Lower leg skin (tissue), 3 donors: ENCODE results near the gene TMEM209.

Experiments used
- CTCF ChIP-seq, 3 donors: fragments of 450-650 bp; IDR thresholded peaks; one replicate each; pipeline ENCODE4 v1.5.1; 2016; ENCODE audit warnings: antibody characterized with exemption in 3 of 3, mild to moderate bottlenecking in 3 of 3, moderate library complexity in 2 of 3
- POLR2A ChIP-seq, 2 donors: fragments of 450-650 bp; IDR thresholded peaks; one replicate each; pipeline ENCODE4 v1.6.1; 2016 to 2017; ENCODE audit warnings: antibody characterized with exemption in 2 of 2, mild to moderate bottlenecking in 1 of 2, moderate library complexity in 1 of 2

- TF ChIP-seq CTCF (IDR thresholded peaks at IDR 0.05) (no peak), POLR2A (IDR thresholded peaks at IDR 0.05) (no peak)
Observed at GRCh38 chr7:130216025-130216424, 10.8 kb upstream of the TMEM209 start.
